Astrocyte of the cerebellum (primary cell): ENCODE measurements around the gene ADARB2.
"Not testable (repeated sequence)": the region's sequence is repeated elsewhere in the genome, so short reads cannot be mapped to it uniquely, and the experiment has no call there.

Experiments used
- DNase-seq: peaks from one replicate; pipeline ENCODE4 v3.0.0-alpha.2; 2011; ENCODE audit warnings: low read depth
- H3K4me3 ChIP-seq: 2 replicates; pipeline ENCODE4 v1.5.1; 2011; ENCODE audit warnings: mild to moderate bottlenecking, low read depth, low read length, moderate library complexity
- in situ Hi-C: cut with HindIII; loops from 2 replicates; pipeline ENCODE4 v1.10.0; 2017; ENCODE audit warnings: low sequenced_read_pairs
- TF ChIP-seq, protein P1 (sequence below): IDR thresholded peaks from 2 replicates; pipeline ENCODE4 v1.5.1; 2012; ENCODE audit warnings: low read length, low read depth, moderate library complexity, mild to moderate bottlenecking; ENCODE audit errors: missing control alignments

Gene ADARB2

DNA sequence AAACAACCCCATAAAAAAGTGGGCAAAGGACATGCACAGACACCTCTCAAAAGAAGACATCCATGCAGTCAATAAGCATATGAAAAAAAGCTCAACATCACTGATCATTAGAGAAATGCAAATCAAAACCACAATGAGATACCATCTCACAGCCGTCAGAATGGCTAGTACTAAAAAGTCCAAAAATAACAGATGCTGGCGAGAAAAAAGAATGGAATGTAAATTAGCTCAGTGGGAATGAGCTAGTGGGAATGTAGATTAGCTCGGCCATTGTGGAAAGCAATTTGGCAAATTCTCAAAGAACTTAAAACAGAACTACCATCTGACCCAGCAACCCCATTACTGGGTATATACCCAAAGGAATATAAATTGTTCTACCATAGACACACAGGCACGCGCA, 394.1 kb downstream of the ADARB2 start:
- DNase-seq = no peak
- in situ Hi-C loops = no loop called here
- H3K4me3 ChIP-seq = no peak overlapping the region
- TF ChIP-seq, protein P1, sequence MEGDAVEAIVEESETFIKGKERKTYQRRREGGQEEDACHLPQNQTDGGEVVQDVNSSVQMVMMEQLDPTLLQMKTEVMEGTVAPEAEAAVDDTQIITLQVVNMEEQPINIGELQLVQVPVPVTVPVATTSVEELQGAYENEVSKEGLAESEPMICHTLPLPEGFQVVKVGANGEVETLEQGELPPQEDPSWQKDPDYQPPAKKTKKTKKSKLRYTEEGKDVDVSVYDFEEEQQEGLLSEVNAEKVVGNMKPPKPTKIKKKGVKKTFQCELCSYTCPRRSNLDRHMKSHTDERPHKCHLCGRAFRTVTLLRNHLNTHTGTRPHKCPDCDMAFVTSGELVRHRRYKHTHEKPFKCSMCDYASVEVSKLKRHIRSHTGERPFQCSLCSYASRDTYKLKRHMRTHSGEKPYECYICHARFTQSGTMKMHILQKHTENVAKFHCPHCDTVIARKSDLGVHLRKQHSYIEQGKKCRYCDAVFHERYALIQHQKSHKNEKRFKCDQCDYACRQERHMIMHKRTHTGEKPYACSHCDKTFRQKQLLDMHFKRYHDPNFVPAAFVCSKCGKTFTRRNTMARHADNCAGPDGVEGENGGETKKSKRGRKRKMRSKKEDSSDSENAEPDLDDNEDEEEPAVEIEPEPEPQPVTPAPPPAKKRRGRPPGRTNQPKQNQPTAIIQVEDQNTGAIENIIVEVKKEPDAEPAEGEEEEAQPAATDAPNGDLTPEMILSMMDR = no peak

DNA sequence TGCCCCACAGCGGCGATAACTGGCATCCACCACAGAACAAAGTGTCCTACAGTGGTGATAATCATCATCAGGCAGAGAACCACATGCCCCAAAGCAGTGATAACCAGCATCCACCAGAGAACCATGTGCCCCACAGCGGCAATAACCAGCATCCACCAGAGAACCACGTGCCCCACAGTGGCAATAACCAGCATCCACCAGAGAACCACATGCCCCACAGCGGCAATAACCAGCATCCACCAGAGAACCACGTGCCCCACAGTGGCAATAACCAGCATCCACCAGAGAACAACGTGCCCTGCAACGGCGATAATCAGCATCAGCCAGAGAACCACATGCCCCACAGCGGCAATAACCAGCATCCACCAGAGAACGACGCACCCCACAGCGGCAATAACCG, 396.3 kb downstream of the ADARB2 start:
- H3K4me3 ChIP-seq, in situ Hi-C loops, DNase-seq: not testable (repeated sequence)

DNA sequence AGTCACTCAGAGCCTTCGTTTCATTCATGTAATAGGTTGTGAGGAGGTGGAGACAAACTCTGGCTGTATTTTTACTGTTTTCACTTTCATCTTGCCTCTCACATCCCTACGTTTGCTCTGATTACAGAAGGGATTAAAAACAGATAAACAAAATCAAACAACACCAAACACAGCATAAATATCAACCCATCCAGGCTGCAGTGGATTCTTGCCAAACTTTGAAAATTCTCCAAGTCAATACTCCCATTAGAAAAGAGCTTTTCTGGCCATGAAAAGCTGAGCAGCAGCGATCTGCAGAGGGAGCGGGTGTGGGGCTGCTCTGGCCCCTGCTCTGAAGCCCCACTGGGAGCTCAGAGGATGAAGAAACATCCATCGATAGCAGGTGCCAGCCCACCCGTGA, 397.9 kb downstream of the ADARB2 start:
- DNase-seq = no peak
- TF ChIP-seq, protein P1 = no peak
- no peak overlapping the region for H3K4me3 ChIP-seq
- in situ Hi-C loops = no loop called here

DNA sequence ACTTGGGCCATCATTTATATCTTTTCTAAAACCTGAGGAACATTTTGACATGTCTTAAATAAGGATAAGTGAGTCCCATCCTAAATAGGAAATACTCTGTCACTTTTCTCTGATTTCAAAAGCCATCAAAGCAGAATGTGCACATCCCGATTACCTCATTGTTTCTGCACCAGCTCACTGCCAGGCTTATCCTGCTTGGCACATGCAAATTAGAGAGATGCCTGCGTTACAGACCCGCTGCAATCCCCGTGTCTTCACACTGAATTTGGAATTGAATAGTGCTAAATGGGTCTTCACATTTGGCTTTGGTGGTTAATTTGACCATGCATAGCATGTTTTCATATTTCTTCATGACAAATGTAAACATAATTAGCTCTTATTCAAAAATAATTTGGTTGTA, 401.7 kb downstream of the ADARB2 start:
- no peak for DNase-seq
- in situ Hi-C loops = no loop called here
- TF ChIP-seq, protein P1 = no peak
- H3K4me3 ChIP-seq = no peak overlapping the region

DNA sequence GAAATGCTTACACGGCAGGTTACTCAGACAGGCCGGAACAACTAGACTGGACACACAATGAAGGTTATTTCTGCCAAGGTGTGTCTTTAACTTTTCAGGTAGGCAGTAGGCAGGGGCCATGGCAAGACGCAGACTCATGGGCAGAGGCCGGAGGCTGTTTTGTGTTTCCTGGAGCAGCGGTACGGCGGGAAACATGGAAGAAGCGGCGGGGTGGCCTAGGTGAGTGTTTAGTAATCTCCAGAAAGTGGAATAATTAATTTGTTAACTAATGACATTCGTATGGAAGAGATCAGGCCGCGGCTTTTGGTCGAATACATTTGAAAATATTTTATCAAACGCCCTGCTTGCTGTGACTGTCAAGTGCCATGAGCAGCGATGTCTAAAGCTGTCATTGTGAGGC, 403.3 kb downstream of the ADARB2 start:
- in situ Hi-C loops = no loop called here
- H3K4me3 ChIP-seq = no peak overlapping the region
- no peak for DNase-seq
- TF ChIP-seq, protein P1 = no peak

DNA sequence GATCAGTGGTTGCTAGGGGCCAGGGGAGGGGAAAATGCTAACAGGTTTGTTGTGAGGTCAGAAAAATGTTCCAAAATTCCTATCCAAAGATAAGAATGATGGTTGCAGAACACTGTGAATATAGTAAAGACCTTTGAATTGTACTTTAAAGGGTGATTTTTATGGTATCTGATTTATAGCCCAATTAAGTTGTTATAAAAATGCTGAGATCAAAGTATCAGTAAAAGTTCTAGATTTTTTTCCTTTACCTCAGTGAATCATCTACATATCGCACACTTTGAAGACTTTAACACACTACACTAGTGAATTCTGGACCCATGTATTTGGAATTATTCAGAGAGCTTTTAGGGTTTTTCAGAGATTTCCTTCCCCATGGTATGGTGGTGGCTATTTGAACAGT, 405.8 kb downstream of the ADARB2 start:
- in situ Hi-C loops = no loop called here
- TF ChIP-seq, protein P1 = no peak
- H3K4me3 ChIP-seq = no peak overlapping the region
- DNase-seq = no peak

DNA sequence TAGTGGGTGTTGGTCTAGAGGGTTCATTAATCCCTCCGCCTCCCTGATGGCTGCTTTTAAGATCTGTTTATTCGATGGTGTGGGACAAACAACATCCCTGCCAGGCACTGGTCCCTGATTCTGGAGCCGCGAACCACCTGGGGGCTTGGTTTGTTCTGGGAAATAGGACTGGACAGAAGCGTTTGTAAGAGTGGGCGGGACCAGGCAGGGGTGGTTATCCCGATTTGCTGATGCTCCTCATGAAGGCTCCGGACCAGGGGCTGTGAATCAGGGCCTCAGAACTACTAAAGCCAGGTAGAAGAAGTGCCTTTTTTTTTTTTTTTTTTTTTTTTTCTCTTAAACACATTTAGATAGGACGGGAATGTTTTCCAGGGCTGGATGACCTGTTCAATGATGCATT, 407.7 kb downstream of the ADARB2 start:
- no peak for DNase-seq
- no peak overlapping the region for H3K4me3 ChIP-seq
- TF ChIP-seq, protein P1 = no peak
- in situ Hi-C loops = no loop called here
